HG02885 (cell line): ENCODE results near the gene TTLL5.
"Not testable (repeated sequence)": the region's sequence is repeated elsewhere in the genome, so short reads cannot be mapped to it uniquely, and the experiment has no call there.

Experiments used
- ATAC-seq: cut with Tn5 transposase; IDR thresholded peaks from one replicate; pipeline ENCODE4 v1.9.1; 2021; ENCODE audit warnings: mild to moderate bottlenecking; ENCODE audit not compliant: unreplicated experiment, poor library complexity

The TTLL5 gene

GRCh38 chr14:75695025-75695424, 34.0 kb downstream of the TTLL5 start:
- not testable (repeated sequence) for ATAC-seq

- ATAC-seq = no peak
Observed at GRCh38 chr14:75697386-75697785, 36.3 kb downstream of the TTLL5 start.

- ATAC-seq = no peak
Observed at GRCh38 chr14:75697918-75698317, 36.9 kb downstream of the TTLL5 start.

GRCh38 chr14:75699331-75699730, 38.3 kb downstream of the TTLL5 start:
- ATAC-seq = no peak

GRCh38 chr14:75700295-75700694, 39.2 kb downstream of the TTLL5 start:
- ATAC-seq = no peak

- ATAC-seq = no peak
Observed at GRCh38 chr14:75702122-75702521, 41.1 kb downstream of the TTLL5 start.

GRCh38 chr14:75702616-75703261, 41.7 kb downstream of the TTLL5 start:
- no peak for ATAC-seq

GRCh38 chr14:75703467-75703866, 42.4 kb downstream of the TTLL5 start:
- ATAC-seq = no peak

- no peak for ATAC-seq
Observed at GRCh38 chr14:75705014-75705413, 44.0 kb downstream of the TTLL5 start.

- no peak for ATAC-seq
Observed at GRCh38 chr14:75709207-75709812, 48.3 kb downstream of the TTLL5 start.

GRCh38 chr14:75711105-75711795, 50.2 kb downstream of the TTLL5 start:
- no peak for ATAC-seq

GRCh38 chr14:75711796-75712211, 50.8 kb downstream of the TTLL5 start:
- ATAC-seq = no peak

GRCh38 chr14:75714991-75715390, 53.9 kb downstream of the TTLL5 start:
- no peak for ATAC-seq

- no peak for ATAC-seq
Observed at GRCh38 chr14:75715926-75716780, 55.1 kb downstream of the TTLL5 start.

- ATAC-seq = no peak
Observed at GRCh38 chr14:75717729-75718128, 56.7 kb downstream of the TTLL5 start.

GRCh38 chr14:75718199-75718598, 57.2 kb downstream of the TTLL5 start:
- ATAC-seq = no peak

- ATAC-seq = no peak
Observed at GRCh38 chr14:75720116-75720515, 59.1 kb downstream of the TTLL5 start.

- ATAC-seq = no peak
Observed at GRCh38 chr14:75720842-75721498, 59.9 kb downstream of the TTLL5 start.

- ATAC-seq = no peak
Observed at GRCh38 chr14:75723716-75724115, 62.7 kb downstream of the TTLL5 start.
